Measurements from ENCODE around the gene COL11A1. TPM values are rescaled to one million over a fixed set of nuclear protein-coding genes. Genes with fewer than 3 reads are reported as not detected.
"Not testable (repeated sequence)": the region's sequence is repeated elsewhere in the genome, so short reads cannot be mapped to it uniquely, and the experiment has no call there.

Gene COL11A1
- polyA plus RNA-seq, 4 donors = 3.8 to 89.4 (median 13.6) TPM

DNA sequence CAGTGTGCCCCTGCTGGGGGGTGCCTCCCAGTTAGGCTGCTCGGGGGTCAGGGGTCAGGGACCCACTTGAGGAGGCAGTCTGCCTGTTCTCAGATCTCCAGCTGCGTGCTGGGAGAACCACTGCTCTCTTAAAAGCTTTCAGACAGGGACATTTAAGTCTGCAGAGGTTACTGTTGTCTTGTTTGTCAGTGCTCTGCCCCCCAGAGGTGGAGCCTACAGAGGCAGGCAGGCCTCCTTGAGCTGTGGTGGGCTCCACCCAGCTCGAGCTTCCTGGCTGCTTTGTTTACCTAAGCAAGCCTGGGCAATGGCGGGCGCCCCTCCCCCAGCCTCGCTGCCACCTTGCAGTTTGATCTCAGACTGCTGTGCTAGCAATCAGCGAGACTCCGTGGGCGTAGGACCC is 175.0 kb downstream of the COL11A1 start:
- DNase-seq (ENCODE audit: low read depth in 4 of 4, low spot score in 3 of 4) = not testable (repeated sequence)

DNA sequence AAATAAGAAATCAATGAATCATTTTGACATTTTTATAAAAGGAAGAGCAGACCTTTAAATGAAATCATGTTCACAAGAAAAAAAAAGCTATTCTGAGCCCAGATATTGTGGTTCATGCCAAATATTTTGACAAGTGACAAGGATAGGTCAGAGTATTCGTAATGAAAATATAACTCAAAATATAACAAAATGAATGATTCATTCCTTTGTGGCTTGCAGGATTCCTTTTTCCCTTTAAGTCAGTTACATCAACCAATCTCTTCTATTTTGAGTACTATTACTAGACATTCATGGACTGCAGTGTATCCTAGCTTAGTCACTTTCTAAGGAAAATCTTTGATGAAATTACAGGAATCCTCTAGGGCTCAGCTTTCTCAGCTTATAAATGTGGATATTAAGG is 188.7 kb downstream of the COL11A1 start:
- DNase-seq (ENCODE audit: low read depth in 4 of 4, low spot score in 3 of 4) = no peak

DNA sequence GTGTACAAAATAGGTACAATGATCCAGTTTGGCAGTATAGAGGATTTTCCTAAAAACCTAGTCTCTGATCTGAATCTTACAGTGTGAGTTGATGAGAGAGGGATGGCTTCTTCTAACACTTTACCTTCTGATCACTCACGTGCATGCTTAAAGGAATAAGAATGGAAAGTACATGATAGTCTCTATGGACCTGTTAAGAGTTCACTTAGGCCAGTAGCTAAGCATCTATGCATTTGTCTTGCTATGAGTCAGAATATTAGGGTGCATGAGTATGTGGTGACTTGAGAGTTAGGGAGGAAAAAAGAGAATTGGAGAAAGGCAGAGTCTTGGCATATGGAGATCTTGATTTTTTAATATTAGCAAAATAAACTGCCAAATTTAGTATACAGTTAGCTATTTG is 206.3 kb downstream of the COL11A1 start:
- DNase-seq (ENCODE audit: low read depth in 4 of 4, low spot score in 3 of 4) = no peak

DNA sequence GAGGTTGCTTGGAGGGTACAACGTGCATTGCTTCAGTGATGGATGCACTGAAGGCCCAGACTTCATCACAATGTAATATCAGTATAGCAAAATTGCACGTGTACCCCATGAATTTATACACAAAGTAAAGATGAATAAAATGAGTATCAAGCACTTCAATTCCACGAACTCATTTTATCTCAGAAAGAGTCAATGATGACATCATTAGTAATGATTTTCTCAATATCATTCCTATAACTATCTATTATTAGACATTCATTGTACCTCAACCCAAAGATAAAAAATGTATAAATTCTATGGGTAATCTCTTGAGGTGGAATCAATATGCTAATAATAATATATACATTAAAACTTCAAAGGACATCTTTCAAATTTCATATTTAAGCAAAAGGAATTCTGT is 208.4 kb downstream of the COL11A1 start:
- no peak for DNase-seq (ENCODE audit: low read depth in 4 of 4, low spot score in 3 of 4)

DNA sequence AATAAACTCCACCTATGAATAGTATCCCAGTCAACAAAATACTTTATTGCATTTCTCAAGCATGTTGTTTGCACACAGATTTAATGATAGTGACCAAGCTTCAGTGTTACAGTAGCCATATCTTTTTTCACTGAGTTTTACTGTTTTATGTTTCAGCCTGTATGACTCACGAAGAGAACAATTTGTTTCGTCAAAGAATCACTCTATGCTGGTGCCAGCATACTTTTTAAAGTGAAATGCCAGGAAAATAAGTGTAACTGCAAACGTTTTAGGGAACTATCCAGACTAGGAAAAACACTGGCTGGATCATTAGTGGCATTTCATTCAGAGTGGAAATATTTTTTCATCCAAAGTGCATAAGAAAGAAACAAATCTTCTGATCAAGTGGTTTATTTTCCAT is 210.8 kb downstream of the COL11A1 start:
- no peak for DNase-seq (ENCODE audit: low read depth in 4 of 4, low spot score in 3 of 4)

DNA sequence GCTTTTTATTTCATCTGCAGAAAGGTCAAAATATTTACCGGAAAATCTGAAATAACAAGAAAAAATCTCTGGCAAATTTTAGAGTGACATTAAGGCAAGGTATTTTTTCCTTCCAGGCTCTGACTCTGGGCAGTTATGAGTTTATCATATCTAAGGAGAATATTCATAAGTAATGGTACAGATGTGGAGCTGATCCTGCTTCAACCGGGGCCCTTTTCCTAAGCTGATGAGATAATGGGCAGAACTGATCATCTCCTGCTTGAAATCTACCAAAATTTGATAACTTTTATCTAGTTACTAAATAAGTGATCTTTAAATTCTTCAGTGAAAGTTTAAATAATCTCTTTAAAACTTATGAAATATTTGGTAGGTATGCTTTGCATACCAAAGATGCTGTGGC is 211.6 kb downstream of the COL11A1 start:
- no peak for DNase-seq (ENCODE audit: low read depth in 4 of 4, low spot score in 3 of 4)

DNA sequence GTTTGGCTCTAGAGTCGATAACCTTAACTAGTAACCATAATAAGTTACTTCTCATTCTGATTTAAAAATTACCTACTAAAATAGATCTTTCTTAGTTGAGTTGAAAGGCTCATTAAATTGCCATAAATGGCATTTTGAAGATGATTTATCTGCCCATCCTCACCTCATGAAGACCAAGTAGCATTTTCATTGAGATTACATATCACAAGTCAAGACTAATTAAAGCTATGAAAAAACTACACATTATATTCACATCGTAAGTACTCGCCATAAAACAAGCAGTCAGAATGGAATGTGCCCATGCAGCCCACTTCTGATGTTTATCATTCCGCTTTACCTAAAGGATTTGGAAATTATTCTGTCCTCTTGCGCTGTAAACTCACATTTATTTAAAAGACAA is 212.0 kb downstream of the COL11A1 start:
- no peak for DNase-seq (ENCODE audit: low read depth in 4 of 4, low spot score in 3 of 4)

DNA sequence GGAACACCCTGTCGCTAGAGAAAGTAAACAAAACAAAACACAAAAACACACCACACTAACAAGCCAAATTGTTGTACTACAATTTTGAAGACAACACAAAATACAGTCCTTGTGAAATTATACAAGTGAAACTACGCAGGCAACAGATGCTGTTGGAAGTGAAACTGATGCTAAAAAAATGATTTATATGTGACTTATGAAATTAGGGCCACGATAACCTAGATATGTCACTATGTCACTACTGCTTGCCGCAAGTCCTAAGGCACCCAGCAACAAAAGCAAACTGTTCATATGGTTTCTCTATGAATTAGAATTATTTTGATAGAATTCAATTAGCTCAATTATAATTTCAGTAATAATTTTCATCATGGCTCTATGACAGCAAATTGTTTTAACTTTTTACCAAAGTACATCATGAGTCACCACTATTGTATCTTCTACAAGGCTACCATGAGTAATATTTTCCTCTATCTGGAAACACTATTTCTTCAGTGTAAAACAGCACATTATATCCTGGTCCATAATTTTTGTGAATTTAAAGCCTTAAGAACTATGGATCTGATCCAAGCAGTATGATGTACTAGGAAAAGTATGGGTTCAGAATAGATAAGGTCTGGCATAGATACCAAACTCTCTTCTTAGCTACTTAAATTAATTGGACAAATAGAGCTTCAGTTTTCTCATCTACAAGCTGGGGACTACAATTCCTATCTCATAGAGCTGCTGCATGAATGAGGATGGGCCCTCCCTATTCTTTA is 216.3 kb downstream of the COL11A1 start:
- no peak for DNase-seq (ENCODE audit: low read depth in 4 of 4, low spot score in 3 of 4)

DNA sequence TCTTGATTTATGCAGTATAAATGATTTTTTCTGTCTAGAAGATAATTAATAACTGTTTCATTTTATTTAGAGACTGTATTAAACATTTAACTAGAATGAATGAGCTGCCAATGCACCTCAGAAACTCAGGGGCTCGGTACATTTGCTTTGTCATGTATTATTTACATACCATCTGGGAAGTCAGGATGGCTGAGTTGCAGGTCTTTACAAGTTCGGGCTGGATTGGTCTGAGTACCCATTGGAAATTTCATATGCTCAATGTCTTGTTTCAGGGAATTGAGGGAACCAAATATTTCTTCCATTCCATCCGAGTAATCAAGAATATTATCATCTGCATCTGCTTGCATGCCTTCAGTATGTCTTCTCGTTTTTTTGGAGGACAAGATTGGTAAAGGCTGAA is 221.7 kb downstream of the COL11A1 start:
- no peak for DNase-seq (ENCODE audit: low read depth in 4 of 4, low spot score in 3 of 4)

DNA sequence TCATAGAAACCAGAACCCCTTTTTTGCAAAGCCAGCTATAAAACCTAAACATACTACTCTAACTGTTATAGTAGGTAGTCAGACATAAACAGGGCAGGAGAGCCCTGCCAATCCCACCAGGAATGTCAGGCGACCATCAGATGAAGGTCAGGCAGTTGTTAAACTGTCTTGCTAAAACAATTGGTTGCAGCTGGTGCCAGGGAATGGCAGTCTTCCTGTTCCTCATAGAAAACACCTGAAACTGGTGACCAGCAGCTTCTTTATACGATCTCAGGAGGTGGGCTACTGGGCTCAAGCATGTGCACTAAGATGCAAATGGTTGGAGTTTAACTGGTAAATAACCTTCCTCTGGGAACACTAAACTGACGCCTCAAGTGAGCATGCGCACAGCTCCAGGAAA is 224.1 kb downstream of the COL11A1 start:
- no peak for DNase-seq (ENCODE audit: low read depth in 4 of 4, low spot score in 3 of 4)

DNA sequence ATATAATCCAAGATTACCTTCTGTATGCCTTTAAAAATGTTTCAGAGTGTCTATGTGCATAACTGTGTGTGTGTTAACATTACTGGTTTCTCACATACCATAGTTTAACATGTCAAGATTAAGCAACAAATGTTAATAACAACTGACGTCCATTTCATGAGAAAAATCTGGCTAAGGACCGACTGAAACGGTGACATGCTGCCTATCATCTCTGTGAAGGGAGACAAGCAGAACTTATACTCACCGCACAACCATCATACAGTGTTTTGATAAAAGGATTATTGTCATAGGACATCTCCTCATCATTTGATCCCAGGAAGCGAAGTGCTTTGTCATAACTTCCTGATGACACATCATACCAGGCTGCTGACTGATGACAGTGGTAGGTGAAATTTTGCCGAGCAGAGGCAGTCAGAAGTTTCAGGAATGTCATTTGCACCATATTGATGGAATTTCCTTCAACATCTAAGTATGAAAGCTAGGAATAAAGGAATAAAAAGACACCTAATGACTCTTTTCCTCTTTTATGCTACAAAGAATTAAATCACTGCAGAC is 228.8 kb downstream of the COL11A1 start:
- no peak for DNase-seq (ENCODE audit: low read depth in 4 of 4, low spot score in 3 of 4)

DNA sequence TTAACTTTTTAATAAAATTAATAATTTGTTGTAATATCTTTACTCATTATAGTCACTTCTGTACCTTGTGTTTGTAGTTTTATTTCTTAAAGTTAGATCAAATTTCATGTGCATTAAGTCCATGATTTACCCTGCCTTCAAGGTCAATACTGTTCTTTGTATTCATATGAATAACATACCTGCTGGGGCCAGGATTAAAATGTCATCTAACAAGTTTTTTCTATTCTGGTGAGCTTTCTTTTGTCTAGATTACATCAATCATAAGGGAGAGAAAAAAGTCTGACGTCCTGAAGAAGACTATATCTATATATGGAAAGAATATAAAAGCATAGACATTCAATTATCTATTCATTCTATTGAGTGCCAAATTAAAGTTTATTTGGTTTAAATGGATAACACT is 232.6 kb downstream of the COL11A1 start:
- DNase-seq (ENCODE audit: low read depth in 4 of 4, low spot score in 3 of 4) = no peak

DNA sequence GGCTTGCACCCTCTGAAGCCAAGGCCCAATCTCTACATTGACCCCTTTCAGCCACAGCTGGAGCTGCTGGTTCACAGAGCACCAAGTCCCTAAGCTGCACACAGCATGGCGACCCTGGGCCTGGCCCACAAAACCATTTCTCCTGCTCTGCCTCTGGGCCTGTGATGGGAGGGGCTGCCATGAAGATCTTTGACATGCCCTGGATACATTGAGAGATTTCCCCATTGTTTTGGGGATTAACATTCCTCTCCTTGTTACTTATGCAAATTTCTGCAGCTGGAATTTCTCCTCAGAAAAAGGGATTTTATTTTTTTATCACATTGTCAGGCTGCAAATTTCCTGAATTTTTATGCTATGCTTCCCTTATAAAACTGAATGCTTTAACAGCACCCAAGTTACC is 235.8 kb downstream of the COL11A1 start:
- no peak for DNase-seq (ENCODE audit: low read depth in 4 of 4, low spot score in 3 of 4)

DNA sequence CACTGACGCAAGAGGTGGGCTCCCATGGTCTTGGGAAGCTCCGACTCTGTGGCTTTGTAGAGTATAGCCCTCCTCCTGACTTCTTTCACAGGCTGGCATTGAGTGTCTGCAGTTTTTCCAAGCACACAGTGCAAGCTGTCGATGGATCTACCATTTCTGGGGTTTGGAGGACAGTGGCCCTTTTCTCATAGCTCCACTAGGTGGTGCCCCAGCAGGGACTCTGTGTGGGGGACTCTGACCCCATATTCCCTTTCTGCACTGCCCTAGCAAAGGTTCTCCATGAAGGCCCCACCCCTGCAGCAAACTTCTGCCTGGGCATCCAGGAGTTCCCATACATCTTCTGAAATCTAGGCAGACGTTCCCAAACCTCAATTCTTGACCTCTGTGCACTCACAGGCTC is 236.2 kb downstream of the COL11A1 start:
- DNase-seq (ENCODE audit: low read depth in 4 of 4, low spot score in 3 of 4) = no peak

DNA sequence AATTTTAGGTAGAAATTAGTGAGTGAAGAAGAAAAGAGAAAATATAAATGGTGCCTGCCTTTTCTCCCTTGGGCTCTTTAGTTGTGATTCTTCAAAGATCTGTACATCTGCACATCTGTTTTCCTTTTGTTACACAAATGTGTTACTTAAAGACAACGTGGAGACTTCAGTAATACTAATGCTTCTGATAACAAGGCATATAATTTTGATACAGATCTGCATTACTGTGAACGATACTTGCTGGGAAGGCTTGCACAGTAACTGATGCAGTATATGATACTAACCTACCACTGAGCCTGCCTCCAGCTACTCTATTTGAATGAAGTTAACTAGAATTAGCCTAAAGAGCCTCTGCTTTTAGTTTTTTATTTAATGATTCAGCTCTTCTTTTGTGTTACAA is 244.6 kb downstream of the COL11A1 start:
- DNase-seq (ENCODE audit: low read depth in 4 of 4, low spot score in 3 of 4) = no peak

DNA sequence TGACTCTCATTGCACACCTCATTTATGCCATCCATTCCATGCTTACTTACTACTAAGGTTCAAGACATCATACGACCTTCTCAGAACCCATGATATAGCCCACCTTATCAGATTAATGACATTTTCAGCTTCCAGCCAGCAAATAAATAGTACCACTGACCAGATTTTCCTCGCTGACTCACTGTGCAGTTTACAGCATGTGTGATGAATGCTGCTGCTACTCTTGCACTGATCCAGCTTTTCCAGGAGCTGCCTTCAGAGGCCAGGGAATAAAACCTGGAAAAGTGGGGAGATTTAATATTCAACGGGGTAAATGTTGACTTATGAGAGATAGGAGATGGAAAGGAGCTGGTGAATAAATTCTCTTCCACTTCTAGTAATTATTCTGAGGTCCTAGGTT is 247.1 kb downstream of the COL11A1 start:
- no peak for DNase-seq (ENCODE audit: low read depth in 4 of 4, low spot score in 3 of 4)

DNA sequence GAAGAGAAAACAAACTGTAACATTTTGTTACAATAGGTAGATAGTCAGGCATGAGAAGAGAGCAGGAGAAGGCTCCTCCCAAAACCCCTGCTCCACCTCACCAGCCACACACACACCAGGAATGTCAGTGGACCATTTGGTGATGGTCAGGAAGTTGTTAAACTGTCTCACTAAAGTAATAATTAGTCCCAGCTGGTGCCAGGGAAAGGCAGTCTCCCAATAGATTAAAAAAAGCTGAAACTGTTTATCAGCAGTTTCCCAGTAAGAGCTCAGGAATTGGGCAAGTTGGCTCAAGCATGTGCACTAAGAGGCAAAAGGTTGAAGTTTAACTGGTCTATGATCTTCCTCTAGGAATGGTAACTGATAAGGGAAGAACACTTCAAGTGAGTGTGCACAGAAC is 249.6 kb downstream of the COL11A1 start:
- no peak for DNase-seq (ENCODE audit: low read depth in 4 of 4, low spot score in 3 of 4)

DNA sequence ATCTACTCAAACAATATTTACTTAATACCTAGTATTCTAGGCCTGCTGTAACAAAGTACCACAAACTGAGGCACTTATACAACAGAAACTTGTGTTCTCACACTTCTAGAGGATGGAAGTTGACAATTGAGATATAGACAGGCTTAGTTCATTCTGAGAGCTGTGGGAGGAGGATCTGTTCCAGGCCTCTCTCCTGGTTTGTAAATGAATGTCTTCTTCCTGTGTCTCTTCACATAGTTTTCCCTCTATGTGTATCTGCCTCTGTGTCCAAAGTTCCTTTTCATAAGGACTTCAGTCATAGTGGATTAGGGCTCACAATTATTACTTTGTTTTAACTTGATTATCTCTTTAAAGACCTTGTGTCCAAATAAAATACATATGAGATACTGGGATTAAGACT is 251.1 kb downstream of the COL11A1 start:
- DNase-seq (ENCODE audit: low read depth in 4 of 4, low spot score in 3 of 4) = no peak

DNA sequence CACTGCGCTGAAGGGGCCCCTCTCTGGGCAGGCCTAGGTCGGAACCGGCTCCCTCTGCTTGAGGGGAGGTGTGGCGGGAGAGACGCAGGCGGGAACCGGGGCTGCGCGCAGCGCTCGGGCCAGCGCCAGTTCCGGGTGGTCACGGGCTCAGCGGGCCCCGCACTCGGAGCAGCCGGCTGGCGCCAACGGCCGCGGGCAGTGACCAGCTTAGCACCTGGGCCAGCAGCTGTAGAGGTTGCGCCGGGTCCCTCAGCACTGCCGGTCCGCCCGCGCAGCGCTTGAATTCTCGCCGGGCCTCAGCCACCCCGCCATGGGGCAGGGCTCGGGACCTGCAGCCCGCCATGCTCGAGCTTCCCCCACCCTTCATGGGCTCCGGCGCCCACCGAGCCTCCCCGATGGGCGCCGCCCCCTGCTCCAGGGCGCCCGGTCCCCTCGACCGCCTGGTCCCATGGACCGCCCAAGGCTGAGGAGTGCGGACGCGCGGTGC is 254.6 kb downstream of the COL11A1 start:
- no peak for DNase-seq (ENCODE audit: low read depth in 4 of 4, low spot score in 3 of 4)

DNA sequence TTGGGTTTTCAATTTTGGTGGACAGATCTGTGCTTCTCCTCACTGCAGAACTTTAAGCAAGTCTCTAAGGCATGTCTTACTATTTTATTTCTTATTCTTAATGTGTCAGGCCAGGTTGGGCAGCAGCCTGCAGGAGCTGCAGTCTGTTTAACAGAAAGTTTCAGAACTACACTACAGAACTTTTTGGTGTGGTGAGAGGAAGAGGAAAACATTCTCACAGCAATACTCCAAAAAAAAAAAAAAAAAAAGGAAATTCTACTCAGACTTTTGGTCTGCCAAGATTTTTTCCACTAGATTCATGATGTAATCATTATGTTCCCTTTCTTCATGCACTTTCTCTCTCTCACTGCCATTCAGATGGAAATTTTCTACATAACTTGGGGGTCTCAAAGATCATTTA is 255.2 kb downstream of the COL11A1 start:
- DNase-seq (ENCODE audit: low read depth in 4 of 4, low spot score in 3 of 4) = no peak

DNA sequence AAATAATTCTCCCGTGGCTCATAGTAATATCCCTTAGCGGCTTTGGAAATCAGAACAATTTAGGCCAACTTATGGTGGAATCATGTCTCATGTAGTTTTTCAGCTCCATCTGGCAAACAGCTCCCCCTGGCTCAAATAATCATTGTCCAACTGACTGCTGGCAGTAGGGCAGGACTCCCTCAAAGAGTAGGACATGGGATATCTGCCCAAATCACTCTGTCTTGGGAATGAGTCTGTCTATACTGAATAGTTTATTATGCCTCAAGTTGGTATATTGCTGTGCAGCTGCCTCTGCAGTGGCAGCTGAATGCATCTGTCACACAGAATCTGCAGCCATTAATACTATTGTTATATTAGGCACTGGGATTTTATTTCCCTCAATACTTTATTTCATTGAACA is 255.7 kb downstream of the COL11A1 start:
- DNase-seq (ENCODE audit: low read depth in 4 of 4, low spot score in 3 of 4) = no peak

DNA sequence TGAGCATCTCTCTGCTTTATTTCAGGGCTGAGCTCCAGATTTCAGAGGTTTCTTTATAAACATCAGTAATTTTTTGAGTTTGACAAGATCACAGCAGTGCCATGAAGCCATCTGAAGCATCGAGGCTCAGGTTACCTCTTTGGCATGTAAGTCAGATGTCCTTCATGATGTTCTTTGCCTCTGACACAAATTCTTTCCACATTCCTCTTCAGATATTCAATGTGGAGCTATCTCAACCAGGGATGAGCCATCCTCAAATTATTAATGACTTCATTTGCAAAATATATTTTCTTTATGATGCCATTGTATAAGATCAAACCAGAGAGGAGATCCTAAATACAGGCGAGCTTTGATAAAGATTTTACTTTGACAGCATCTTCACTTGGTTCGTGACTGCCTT is 256.7 kb downstream of the COL11A1 start:
- DNase-seq (ENCODE audit: low read depth in 4 of 4, low spot score in 3 of 4) = no peak

DNA sequence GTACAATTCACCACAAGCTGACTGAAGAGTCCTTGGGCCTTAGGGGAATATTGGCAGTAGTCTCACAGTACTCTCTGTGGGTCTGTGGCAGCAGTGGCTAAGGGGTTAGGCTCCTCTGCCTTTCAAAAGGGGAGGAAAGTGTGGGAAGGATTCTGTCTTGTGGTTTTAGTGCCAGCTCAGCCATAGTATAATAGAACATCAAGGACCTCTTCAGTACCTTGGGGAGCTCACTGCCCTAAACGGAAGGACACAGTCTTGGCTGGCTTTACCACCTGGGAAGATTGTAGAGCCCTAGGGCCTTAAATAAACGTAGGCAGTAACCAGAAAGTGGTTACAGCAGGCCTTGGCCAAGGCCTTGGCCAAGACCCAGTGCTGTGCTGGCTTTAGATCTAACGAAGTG is 265.7 kb downstream of the COL11A1 start:
- DNase-seq (ENCODE audit: low read depth in 4 of 4, low spot score in 3 of 4) = no peak

All from left renal pelvis (tissue), 4 donors.